CD8-positive, alpha-beta memory T cell (primary cell): ENCODE measurements around the gene AGO1. TPM values are rescaled to one million over a fixed set of nuclear protein-coding genes. Genes with fewer than 3 reads are reported as not detected.

Experiments
- CTCF ChIA-PET: fragments of 350-600 bp; sonication (Branson Sonifier 250); formaldehyde crosslinking; loops from one replicate; lab custom pipeline; 2021; ENCODE audit warnings: antibody characterized with exemption; lab: Charles Lee
- POLR2A ChIA-PET: fragments of 350-600 bp; sonication (Branson Sonifier 250); formaldehyde crosslinking; loops from one replicate; lab custom pipeline; 2021; ENCODE audit warnings: antibody characterized with exemption; lab: Charles Lee
- DNase-seq, 5 donors: peaks; one replicate each; pipeline versions ENCODE4 v3.0.0 to v3.0.0-alpha.2; 2020 to 2022; ENCODE audit warnings: mixed read lengths in 1 of 5
- H3K27ac ChIP-seq: one replicate; pipeline ENCODE4 v1.7.0; 2013; ENCODE audit warnings: low read depth, mild to moderate bottlenecking, low read length, moderate library complexity
- H3K27me3 ChIP-seq: 2 replicates; pipeline ENCODE4 v1.7.0; 2013; ENCODE audit warnings: low read length, mild to moderate bottlenecking; ENCODE audit not compliant: insufficient read depth, poor library complexity, severe bottlenecking
- H3K36me3 ChIP-seq: 2 replicates; pipeline ENCODE4 v1.7.0; 2013; ENCODE audit warnings: mild to moderate bottlenecking, low read length, moderate library complexity; ENCODE audit not compliant: insufficient read depth
- H3K4me1 ChIP-seq: 2 replicates; pipeline ENCODE4 v1.7.0; 2013; ENCODE audit warnings: mild to moderate bottlenecking, low read length, moderate library complexity; ENCODE audit not compliant: insufficient read depth
- H3K4me3 ChIP-seq: 2 replicates; pipeline ENCODE4 v1.7.0; 2013; ENCODE audit warnings: mild to moderate bottlenecking, low read length
- H3K9me3 ChIP-seq: 2 replicates; pipeline ENCODE4 v1.7.0; 2013; ENCODE audit warnings: mild to moderate bottlenecking, low read length
- H3K27ac Mint-ChIP-seq, 8 donors: one replicate each; pipeline ENCODE4 v1.8.0; 2020 to 2021; ENCODE audit warnings: mixed read lengths in 8 of 8, mild to moderate bottlenecking in 6 of 8, inconsistent platforms in 3 of 8, moderate library complexity in 3 of 8
- H3K27me3 Mint-ChIP-seq, 2 donors: one replicate each; pipeline ENCODE4 v1.8.0; 2020 to 2021; ENCODE audit warnings: mixed read lengths in 2 of 2, mild to moderate bottlenecking in 1 of 2, moderate library complexity in 1 of 2
- H3K36me3 Mint-ChIP-seq, 3 donors: one replicate each; pipeline ENCODE4 v1.8.0; 2020 to 2021; ENCODE audit warnings: mixed read lengths in 3 of 3, inconsistent platforms in 1 of 3, mild to moderate bottlenecking in 1 of 3
- H3K4me1 Mint-ChIP-seq, 3 donors: one replicate each; pipeline ENCODE4 v1.8.0; 2020 to 2021; ENCODE audit warnings: mixed read lengths in 3 of 3, inconsistent platforms in 1 of 3, mild to moderate bottlenecking in 1 of 3
- H3K4me3 Mint-ChIP-seq, 7 donors: one replicate each; pipeline ENCODE4 v1.8.0; 2020 to 2021; ENCODE audit warnings: mixed read lengths in 7 of 7, mild to moderate bottlenecking in 6 of 7, moderate library complexity in 4 of 7, inconsistent platforms in 2 of 7
- H3K9me3 Mint-ChIP-seq, 5 donors: one replicate each; pipeline ENCODE4 v1.8.0; 2020 to 2022; ENCODE audit warnings: mixed read lengths in 5 of 5, mild to moderate bottlenecking in 3 of 5, moderate library complexity in 2 of 5, inconsistent platforms in 1 of 5
- polyA plus RNA-seq: library from polyadenylated mRNA; unstranded; fragments of 300-500 nt; fragmentation: Illumina TruSeq; gene quantifications from one replicate; pipeline ENCODE4 v1.2.3, GENCODE V29; 2021
- total RNA-seq, 2 experiments: library from RNA; stranded (reverse); gene quantifications; one replicate each; pipeline ENCODE4 v1.2.3, GENCODE V29; 2021

AGO1 gene
- total and polyA plus RNA-seq, 3 experiments from 2014 or later = 9.4 to 41.6 (median 41.0) TPM

DNA sequence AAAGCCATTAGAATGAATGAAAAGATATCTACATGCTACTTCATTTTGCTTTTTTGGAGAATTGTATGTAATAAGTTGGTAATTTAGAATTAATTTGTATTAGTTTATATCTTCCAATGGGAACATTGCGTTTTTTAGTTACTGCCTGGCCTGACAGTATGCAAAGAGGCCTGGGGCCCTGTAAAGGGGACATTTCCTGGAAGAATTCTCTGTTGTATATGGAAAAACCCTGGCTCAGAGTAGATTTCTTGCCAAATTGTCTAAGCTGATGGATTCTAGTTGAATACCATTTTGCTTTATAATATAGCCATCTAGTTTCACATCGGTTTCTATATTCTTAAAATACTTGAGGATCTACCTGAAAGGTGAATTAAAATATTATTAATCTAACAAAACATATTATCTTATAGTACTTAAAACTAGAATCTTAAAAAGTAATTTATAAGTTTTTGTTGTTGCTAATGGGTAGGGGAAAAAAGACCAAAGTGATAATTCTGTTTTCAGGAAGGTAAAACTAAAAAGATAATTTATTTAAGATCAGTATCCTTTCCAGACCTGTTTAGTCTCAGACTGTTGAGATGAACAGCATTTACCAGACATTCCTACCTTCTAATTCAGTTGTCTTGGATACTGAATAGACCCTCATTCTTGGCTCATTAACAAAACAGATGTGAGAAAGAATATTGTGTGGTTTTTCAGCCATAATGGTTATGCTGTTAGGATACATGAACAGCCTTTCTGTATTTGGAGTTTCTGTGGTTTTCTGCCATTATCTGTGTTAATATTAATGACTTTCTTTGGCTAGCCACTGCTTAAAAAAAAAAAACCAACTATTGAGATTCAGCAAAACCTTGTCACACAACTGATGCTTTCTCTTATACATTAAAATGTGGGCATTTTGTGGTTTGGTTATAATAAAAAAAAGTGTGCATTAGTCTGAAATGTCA is 52.7 kb downstream of the AGO1 start:
- H3K9me3 Mint-ChIP-seq = no peaks in the 10 kb centered on the region
- H3K4me1 ChIP-seq = peaks cover 21% of the 10 kb centered on the region
- DNase-seq = no peak
- H3K27me3 ChIP-seq = no peaks in the 10 kb centered on the region
- H3K4me3 ChIP-seq = no peak overlapping the region
- peaks cover 0 to 8% (median 1%) of the 10 kb centered on the region in 3 donors for H3K36me3 Mint-ChIP-seq
- no peak overlapping the region for H3K4me3 Mint-ChIP-seq
- CTCF ChIA-PET = no interaction called here
- no peaks in the 10 kb centered on the region for H3K36me3 ChIP-seq
- H3K27ac ChIP-seq = no peak overlapping the region
- H3K27ac Mint-ChIP-seq = peak overlapping the region in 3 of 8 donors; percentile 4 to 54 (median 15)
- H3K27me3 Mint-ChIP-seq = no peaks in the 10 kb centered on the region
- H3K4me1 Mint-ChIP-seq = peaks cover 37 to 65% (median 55%) of the 10 kb centered on the region in 3 donors
- no peaks in the 10 kb centered on the region for H3K9me3 ChIP-seq
- POLR2A ChIA-PET = no interaction called here

DNA sequence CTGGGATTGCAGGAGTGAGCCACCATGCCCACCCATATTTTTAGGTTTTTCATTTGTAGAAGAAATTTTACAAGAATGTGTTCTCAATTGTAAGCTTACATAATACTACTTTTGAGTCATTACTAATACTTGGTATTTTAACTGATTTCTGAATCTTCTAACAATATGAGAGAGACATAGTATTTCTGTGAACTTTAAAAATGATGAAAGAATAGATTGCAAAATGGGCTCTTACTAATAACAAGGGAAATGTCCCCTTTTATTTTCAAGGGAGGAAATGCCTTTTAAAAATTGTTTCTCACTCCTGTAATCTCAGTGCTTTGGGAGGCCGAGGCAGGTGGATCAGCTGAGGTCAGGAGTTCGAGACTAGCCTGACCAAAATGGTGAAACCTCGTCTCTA is 53.8 kb downstream of the AGO1 start:
- no peak for DNase-seq
- no peaks in the 10 kb centered on the region for H3K9me3 Mint-ChIP-seq
- H3K9me3 ChIP-seq = no peaks in the 10 kb centered on the region
- H3K4me1 ChIP-seq = peaks cover 24% of the 10 kb centered on the region
- H3K27ac Mint-ChIP-seq = peak overlapping the region in 1 of 8 donors; percentile 15
- no peak overlapping the region for H3K4me3 Mint-ChIP-seq
- POLR2A ChIA-PET = interaction anchor here (0.8 kb wide), 1 partner anchor 42 kb away, joined by 5 read pairs; no protein-coding TSS in a partner anchor
- H3K27ac ChIP-seq = no peak overlapping the region
- H3K36me3 Mint-ChIP-seq = peaks cover 0 to 5% (median 5%) of the 10 kb centered on the region in 3 donors
- no peak overlapping the region for H3K4me3 ChIP-seq
- H3K36me3 ChIP-seq = no peaks in the 10 kb centered on the region
- CTCF ChIA-PET = interaction anchor here (1.6 kb wide), 1 partner anchor 54 kb away, joined by 5 read pairs; the partner anchor contains the start of gene AGO1
- H3K4me1 Mint-ChIP-seq = peaks cover 44 to 73% (median 62%) of the 10 kb centered on the region in 3 donors
- no peaks in the 10 kb centered on the region for H3K27me3 ChIP-seq
- no peaks in the 10 kb centered on the region for H3K27me3 Mint-ChIP-seq

DNA sequence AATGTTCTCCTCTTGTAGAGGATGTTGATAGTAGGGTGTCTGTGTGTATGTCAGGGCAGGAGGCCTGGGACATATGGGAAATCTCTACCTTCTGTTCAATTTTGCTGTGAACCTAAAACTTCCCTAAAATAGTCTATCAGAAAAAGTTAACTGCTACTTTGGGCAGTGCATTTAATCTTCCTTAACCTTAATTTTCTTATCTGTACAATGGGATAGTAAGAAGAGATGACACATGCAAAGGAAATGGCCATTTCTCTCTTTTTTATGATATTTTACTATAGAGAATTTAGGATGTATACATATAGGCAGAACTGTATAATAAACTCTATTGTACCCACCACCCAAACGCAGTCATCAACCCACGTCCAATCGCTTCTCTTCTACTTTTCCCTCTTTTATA is 56.5 kb downstream of the AGO1 start:
- CTCF ChIA-PET = no interaction called here
- no peak overlapping the region for H3K4me3 ChIP-seq
- peaks cover 0 to 5% (median 5%) of the 10 kb centered on the region in 3 donors for H3K36me3 Mint-ChIP-seq
- no peaks in the 10 kb centered on the region for H3K27me3 Mint-ChIP-seq
- no peak overlapping the region for H3K27ac ChIP-seq
- H3K4me3 Mint-ChIP-seq = no peak overlapping the region
- peaks cover 11% of the 10 kb centered on the region for H3K4me1 ChIP-seq
- POLR2A ChIA-PET = no interaction called here
- H3K9me3 Mint-ChIP-seq = no peaks in the 10 kb centered on the region
- H3K27ac Mint-ChIP-seq = no peak overlapping the region
- H3K36me3 ChIP-seq = no peaks in the 10 kb centered on the region
- no peak for DNase-seq
- H3K27me3 ChIP-seq = no peaks in the 10 kb centered on the region
- peaks cover 34 to 70% (median 59%) of the 10 kb centered on the region in 3 donors for H3K4me1 Mint-ChIP-seq
- no peaks in the 10 kb centered on the region for H3K9me3 ChIP-seq

DNA sequence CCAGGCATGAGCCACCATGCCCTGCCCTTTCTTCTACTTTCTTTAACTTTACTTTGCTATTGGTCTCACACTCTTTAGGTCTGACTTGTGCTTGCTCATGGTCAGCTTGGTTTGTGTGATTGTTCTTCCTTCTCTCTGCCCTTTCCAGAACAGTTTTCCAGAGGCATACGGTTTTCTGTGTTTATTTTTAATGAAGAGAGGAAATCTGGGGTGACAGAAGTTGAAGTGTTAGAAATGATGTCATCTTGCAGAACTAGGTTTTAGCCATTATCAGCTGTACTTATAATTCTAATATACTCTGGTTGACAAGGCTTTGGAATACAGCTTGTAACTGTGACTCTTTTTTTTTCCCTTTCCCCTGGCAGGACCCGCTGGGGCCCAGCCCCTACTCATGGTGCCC is 62.3 kb downstream of the AGO1 start:
- peaks cover 0 to 29% (median 14%) of the 10 kb centered on the region in 3 donors for H3K36me3 Mint-ChIP-seq
- Histone ChIP-seq H3K27me3 (no peaks in the 10 kb centered on the region), H3K9me3 (no peaks in the 10 kb centered on the region), H3K27ac (no peak overlapping the region), H3K4me1 (peaks cover 11% of the 10 kb centered on the region), H3K36me3 (no peaks in the 10 kb centered on the region), H3K4me3 (no peak overlapping the region)
- H3K9me3 Mint-ChIP-seq = no peaks in the 10 kb centered on the region
- no peaks in the 10 kb centered on the region for H3K27me3 Mint-ChIP-seq
- ChIA-PET CTCF (no interaction called here), POLR2A (no interaction called here)
- no peak overlapping the region for H3K4me3 Mint-ChIP-seq
- H3K27ac Mint-ChIP-seq = peak overlapping the region in 1 of 8 donors; percentile 2
- DNase-seq = no peak
- H3K4me1 Mint-ChIP-seq = peaks cover 40 to 68% (median 58%) of the 10 kb centered on the region in 3 donors

DNA sequence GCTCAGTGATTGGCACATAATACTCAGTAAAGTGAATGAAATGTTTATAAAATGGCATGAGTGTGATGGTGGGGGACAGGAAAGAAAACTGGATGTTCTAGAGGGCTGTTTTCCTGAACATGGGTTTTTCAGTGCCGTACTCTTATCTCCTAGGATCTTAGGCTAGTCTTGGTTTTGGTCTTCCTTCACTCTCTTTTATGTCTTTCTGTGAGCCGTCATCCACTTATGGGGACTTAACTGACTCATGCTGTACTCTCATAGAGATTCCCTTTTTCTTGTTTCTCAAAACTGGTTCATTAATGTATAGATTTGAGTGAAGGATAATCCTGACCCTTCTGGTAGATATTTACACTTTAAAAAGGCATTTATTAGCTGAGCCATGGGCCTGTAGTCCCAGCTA is 64.5 kb downstream of the AGO1 start:
- no peak overlapping the region for H3K27ac ChIP-seq
- H3K27ac Mint-ChIP-seq = peak overlapping the region in 3 of 8 donors; percentile 19 to 63 (median 24)

DNA sequence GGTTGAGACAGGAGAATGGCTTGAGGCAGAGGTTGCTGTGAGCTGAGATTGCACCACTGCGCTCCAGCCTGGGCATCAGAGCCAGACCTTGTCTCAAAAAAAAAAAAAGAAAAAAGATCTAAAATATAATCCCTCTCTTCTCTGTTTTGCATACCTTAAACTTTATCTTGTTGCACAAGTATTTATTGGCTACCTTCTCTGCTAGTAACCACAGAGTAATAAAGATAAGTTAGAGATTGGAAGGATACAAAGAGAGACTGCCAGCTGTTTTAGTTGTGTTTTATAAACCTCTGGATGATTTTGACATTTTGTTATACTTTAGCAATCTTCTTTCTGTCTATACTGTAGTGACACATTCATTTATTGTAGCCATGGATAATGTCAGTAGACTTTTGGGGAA is 75.5 kb downstream of the AGO1 start:
- Histone ChIP-seq H3K27ac (no peak overlapping the region), H3K27me3 (no peaks in the 10 kb centered on the region), H3K4me3 (no peak overlapping the region), H3K4me1 (no peaks in the 10 kb centered on the region), H3K9me3 (no peaks in the 10 kb centered on the region), H3K36me3 (peaks cover 6% of the 10 kb centered on the region)
- Mint-ChIP-seq H3K4me1 (peaks cover 9 to 21% (median 16%) of the 10 kb centered on the region in 3 donors), H3K4me3 (no peak overlapping the region), H3K27ac (no peak overlapping the region), H3K27me3 (no peaks in the 10 kb centered on the region), H3K36me3 (peaks cover 0 to 22% (median 0%) of the 10 kb centered on the region in 3 donors), H3K9me3 (no peaks in the 10 kb centered on the region)
- CTCF ChIA-PET = no interaction called here
- DNase-seq = no peak
- POLR2A ChIA-PET = interaction anchor here (0.6 kb wide), 1 partner anchor 26 kb away, joined by 6 read pairs; no protein-coding TSS in a partner anchor

More for the DNA sequence above, 64.5 kb downstream of the AGO1 start:
- Mint-ChIP-seq H3K4me1 (peaks cover 23 to 49% (median 38%) of the 10 kb centered on the region in 3 donors), H3K27me3 (no peaks in the 10 kb centered on the region), H3K9me3 (no peaks in the 10 kb centered on the region), H3K4me3 (no peak overlapping the region), H3K36me3 (peaks cover 0 to 36% (median 9%) of the 10 kb centered on the region in 3 donors)
- H3K4me3 ChIP-seq = no peak overlapping the region
- H3K36me3 ChIP-seq = no peaks in the 10 kb centered on the region
- no peak for DNase-seq
- H3K9me3 ChIP-seq = no peaks in the 10 kb centered on the region
- ChIA-PET POLR2A (no interaction called here), CTCF (no interaction called here)
- no peaks in the 10 kb centered on the region for H3K27me3 ChIP-seq
- peaks cover 6% of the 10 kb centered on the region for H3K4me1 ChIP-seq

DNA sequence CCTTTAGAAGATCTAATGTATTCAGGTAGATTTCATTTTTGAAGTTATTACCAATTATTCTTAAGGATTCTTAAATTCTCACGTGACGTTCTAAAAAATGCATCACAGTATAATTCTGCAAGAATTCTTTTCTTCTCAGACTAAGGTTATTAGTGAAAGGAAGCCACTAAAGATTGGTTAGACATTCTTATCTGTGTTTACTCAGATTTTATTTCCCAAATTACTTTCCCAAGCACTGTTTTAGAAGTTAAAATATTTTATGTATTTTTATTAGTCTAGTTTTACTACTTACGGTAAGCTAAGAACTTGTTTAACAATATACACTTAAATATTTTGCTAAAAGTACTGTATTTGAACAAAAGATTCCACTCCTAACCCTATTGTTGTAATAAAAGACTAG is 76.3 kb downstream of the AGO1 start:
- no peaks in the 10 kb centered on the region for H3K27me3 Mint-ChIP-seq
- H3K36me3 ChIP-seq = peaks cover 6% of the 10 kb centered on the region
- no peak overlapping the region for H3K4me3 ChIP-seq
- no peak for DNase-seq
- peaks cover 7 to 21% (median 12%) of the 10 kb centered on the region in 3 donors for H3K4me1 Mint-ChIP-seq
- POLR2A ChIA-PET = no interaction called here
- H3K4me3 Mint-ChIP-seq = no peak overlapping the region
- H3K27me3 ChIP-seq = no peaks in the 10 kb centered on the region
- H3K27ac Mint-ChIP-seq = no peak overlapping the region
- no peak overlapping the region for H3K27ac ChIP-seq
- H3K9me3 ChIP-seq = no peaks in the 10 kb centered on the region
- H3K9me3 Mint-ChIP-seq = no peaks in the 10 kb centered on the region
- H3K4me1 ChIP-seq = no peaks in the 10 kb centered on the region
- CTCF ChIA-PET = no interaction called here
- peaks cover 2 to 18% (median 2%) of the 10 kb centered on the region in 3 donors for H3K36me3 Mint-ChIP-seq

DNA sequence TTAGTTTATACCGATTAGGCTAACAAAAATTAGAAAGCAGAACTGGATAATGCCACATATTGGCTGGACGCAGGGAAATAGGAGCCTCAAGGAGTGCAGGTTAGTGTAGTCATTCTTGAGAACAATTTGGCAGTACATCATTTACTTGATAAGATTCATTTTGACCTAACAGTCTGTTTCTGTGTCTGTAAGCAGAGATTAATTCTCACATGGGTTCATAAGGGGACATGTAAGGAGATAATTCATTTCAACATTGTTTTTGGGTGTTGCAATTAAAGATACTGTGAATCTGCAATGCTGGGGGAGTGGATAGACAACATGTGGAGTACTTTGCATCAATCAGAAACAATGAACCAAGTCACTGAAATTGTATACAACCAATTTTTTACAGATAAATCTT is 79.9 kb downstream of the AGO1 start:
- ChIA-PET POLR2A (no interaction called here), CTCF (no interaction called here)
- H3K27me3 ChIP-seq = no peaks in the 10 kb centered on the region
- H3K4me3 Mint-ChIP-seq = no peak overlapping the region
- H3K36me3 Mint-ChIP-seq = peaks cover 6 to 13% (median 6%) of the 10 kb centered on the region in 3 donors
- H3K4me3 ChIP-seq = no peak overlapping the region
- no peaks in the 10 kb centered on the region for H3K9me3 Mint-ChIP-seq
- H3K4me1 ChIP-seq = no peaks in the 10 kb centered on the region
- H3K27ac Mint-ChIP-seq = peak overlapping the region in 1 of 8 donors; percentile 25
- no peaks in the 10 kb centered on the region for H3K9me3 ChIP-seq
- DNase-seq = no peak
- H3K27ac ChIP-seq = no peak overlapping the region
- H3K4me1 Mint-ChIP-seq = peaks cover 14 to 18% (median 18%) of the 10 kb centered on the region in 3 donors
- H3K36me3 ChIP-seq = no peaks in the 10 kb centered on the region
- H3K27me3 Mint-ChIP-seq = no peaks in the 10 kb centered on the region
